Endothelial cell (in vitro differentiated cells): ENCODE data around the gene HHAT. TPM values are rescaled to one million over a fixed set of nuclear protein-coding genes. Genes with fewer than 3 reads are reported as not detected.

Experiments used
- DNase-seq: peaks from one replicate; pipeline ENCODE4 v3.0.0; 2021; ENCODE audit warnings: low spot score
- H3K27ac Mint-ChIP-seq: one replicate; pipeline ENCODE4 v1.8.0; 2021; ENCODE audit warnings: mixed read lengths, inconsistent platforms; ENCODE audit not compliant: unreplicated experiment
- H3K27me3 Mint-ChIP-seq: one replicate; pipeline ENCODE4 v1.8.0; 2021; ENCODE audit warnings: mild to moderate bottlenecking, moderate library complexity, mixed read lengths, inconsistent platforms; ENCODE audit not compliant: unreplicated experiment
- H3K36me3 Mint-ChIP-seq: one replicate; pipeline ENCODE4 v1.8.0; 2021; ENCODE audit warnings: mild to moderate bottlenecking, low read depth, mixed read lengths, inconsistent platforms; ENCODE audit not compliant: unreplicated experiment
- H3K4me1 Mint-ChIP-seq: one replicate; pipeline ENCODE4 v1.8.0; 2021; ENCODE audit warnings: mild to moderate bottlenecking, mixed read lengths, inconsistent platforms; ENCODE audit not compliant: unreplicated experiment
- H3K4me3 Mint-ChIP-seq: one replicate; pipeline ENCODE4 v1.8.0; 2021; ENCODE audit warnings: mild to moderate bottlenecking, mixed read lengths, inconsistent platforms; ENCODE audit not compliant: unreplicated experiment
- H3K9me3 Mint-ChIP-seq: one replicate; pipeline ENCODE4 v1.8.0; 2021; ENCODE audit warnings: mixed read lengths, inconsistent platforms; ENCODE audit not compliant: unreplicated experiment
- CTCF ChIP-seq: fragments of 200-600 bp; sonication (generic); IDR thresholded peaks from one replicate; pipeline ENCODE4 v1.5.0; 2021; ENCODE audit warnings: antibody characterized with exemption; ENCODE audit not compliant: unreplicated experiment
- total RNA-seq: library from RNA; stranded (reverse); fragmentation: NEBNext Ultra II Directional; extraction: Animal tissue kit (Norgen Biotek cat#: 25700); gene quantifications from one replicate; pipeline ENCODE4 v1.2.1, GENCODE V29; 2021; ENCODE audit not compliant: unreplicated experiment

Gene HHAT
- total RNA-seq, 1 donor from 2014 or later = 6.0 TPM

DNA sequence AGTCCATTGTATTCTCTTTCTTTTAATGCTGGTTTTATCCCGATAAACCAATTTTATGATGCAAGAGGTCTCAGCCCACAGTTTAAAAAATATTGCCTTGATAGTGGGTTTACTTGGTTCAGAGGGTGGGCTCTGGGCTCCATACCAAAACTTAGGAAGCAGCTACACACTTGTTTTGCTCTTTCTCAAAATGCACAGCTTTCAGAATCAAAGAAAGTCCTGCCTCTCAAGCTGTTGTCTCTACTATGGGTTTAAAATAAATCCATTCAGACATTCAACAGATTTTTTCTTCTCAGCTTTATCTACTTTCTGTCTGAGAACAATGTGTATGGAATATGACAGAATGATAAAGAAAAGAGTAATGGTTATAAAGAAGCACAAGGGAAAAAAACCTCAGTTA is 14.8 kb upstream of the HHAT start:
- no peaks in the 10 kb centered on the region for H3K27me3 Mint-ChIP-seq
- TF ChIP-seq CTCF = no peak
- no peak overlapping the region for H3K4me3 Mint-ChIP-seq
- H3K4me1 Mint-ChIP-seq = no peaks in the 10 kb centered on the region
- H3K36me3 Mint-ChIP-seq = no peaks in the 10 kb centered on the region
- H3K27ac Mint-ChIP-seq = no peak overlapping the region
- no peak for DNase-seq
- H3K9me3 Mint-ChIP-seq = no peaks in the 10 kb centered on the region

- TF ChIP-seq CTCF = no peak
- Mint-ChIP-seq H3K4me1 (no peaks in the 10 kb centered on the region), H3K27me3 (no peaks in the 10 kb centered on the region), H3K27ac (no peak overlapping the region), H3K36me3 (no peaks in the 10 kb centered on the region), H3K4me3 (no peak overlapping the region), H3K9me3 (no peaks in the 10 kb centered on the region)
- DNase-seq = no peak
Measured at GRCh38 chr1:210315529-210315928, 13.2 kb upstream of the HHAT start.

DNA sequence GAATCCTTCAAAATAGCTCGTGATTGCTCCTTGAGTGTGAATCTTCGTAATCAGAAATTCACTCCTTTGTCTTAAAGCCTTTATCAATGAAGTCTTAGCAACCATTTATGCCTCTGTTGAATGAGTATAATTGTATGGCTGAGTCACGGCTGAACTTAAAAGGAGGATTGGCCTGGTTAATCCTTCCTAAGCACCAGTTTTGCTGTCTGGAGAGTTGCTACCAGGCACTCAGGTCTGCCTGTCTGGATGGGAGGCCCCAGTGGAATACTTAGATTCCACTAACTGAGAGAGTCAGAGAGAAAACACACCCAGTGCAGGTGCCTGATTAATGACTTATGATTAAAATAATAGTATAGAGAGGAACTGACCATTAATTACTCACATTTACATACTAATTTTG is 7.6 kb upstream of the HHAT start:
- Mint-ChIP-seq H3K4me3 (no peak overlapping the region), H3K4me1 (no peaks in the 10 kb centered on the region), H3K27ac (no peak overlapping the region), H3K36me3 (no peaks in the 10 kb centered on the region), H3K27me3 (peaks cover 1% of the 10 kb centered on the region), H3K9me3 (no peaks in the 10 kb centered on the region)
- no peak for DNase-seq
- TF ChIP-seq CTCF = no peak

- no peaks in the 10 kb centered on the region for H3K36me3 Mint-ChIP-seq
- H3K4me3 Mint-ChIP-seq = no peak overlapping the region
- no peaks in the 10 kb centered on the region for H3K4me1 Mint-ChIP-seq
- no peaks in the 10 kb centered on the region for H3K9me3 Mint-ChIP-seq
- peaks cover 1% of the 10 kb centered on the region for H3K27me3 Mint-ChIP-seq
- DNase-seq = no peak
- TF ChIP-seq CTCF = no peak
- no peak overlapping the region for H3K27ac Mint-ChIP-seq
Measured at GRCh38 chr1:210321552-210321951, 7.2 kb upstream of the HHAT start.

DNA sequence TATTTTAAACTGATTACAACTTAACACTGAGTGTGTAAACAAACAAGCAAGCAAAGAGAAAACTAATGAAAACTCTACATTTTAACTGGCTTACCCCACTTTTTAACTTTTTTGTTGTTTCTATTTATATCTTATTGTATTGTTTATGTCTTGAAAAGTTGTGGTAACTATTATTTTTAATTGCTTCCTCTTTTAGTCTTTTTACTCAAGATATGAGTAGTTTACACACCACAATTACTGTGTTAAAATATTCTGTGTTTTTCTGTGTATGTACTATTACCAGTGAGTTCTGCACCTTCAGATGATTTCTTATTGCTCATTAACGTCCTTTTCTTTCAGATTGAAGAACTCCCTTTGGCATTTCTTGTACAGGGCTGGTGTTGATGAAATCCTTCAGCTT is 4.7 kb upstream of the HHAT start:
- Mint-ChIP-seq H3K27me3 (peaks cover 1% of the 10 kb centered on the region), H3K4me3 (no peak overlapping the region), H3K9me3 (no peaks in the 10 kb centered on the region), H3K4me1 (peaks cover 6% of the 10 kb centered on the region), H3K36me3 (no peaks in the 10 kb centered on the region), H3K27ac (no peak overlapping the region)
- no peak for TF ChIP-seq CTCF
- no peak for DNase-seq
